OCI-LY1 (cell line): ENCODE measurements around the gene FHIT.

Experiments
- H2AFZ ChIP-seq: fragments of 200-600 bp; sonication (generic), shearing (Covaris generic); 2 replicates; pipeline ENCODE4 v1.6.0; 2014; ENCODE audit warnings: antibody characterized with exemption, mild to moderate bottlenecking, low read length
- H3F3A ChIP-seq: fragments of 200-600 bp; sonication (generic), shearing (Covaris generic); 2 replicates; pipeline ENCODE4 v1.6.0; 2014; ENCODE audit warnings: mild to moderate bottlenecking, antibody characterized with exemption, low read length, moderate library complexity; ENCODE audit not compliant: insufficient read depth
- H3K27ac ChIP-seq: fragments of 200-600 bp; sonication (generic); 2 replicates; pipeline ENCODE4 v1.5.1; 2014; ENCODE audit warnings: low read length, mixed run types, mild to moderate bottlenecking, low read depth; ENCODE audit not compliant: poor library complexity, severe bottlenecking
- H3K27me3 ChIP-seq: fragments of 200-600 bp; sonication (generic); 2 replicates; pipeline ENCODE4 v1.6.0; 2014; ENCODE audit warnings: antibody characterized with exemption, mild to moderate bottlenecking, low read length, moderate library complexity; ENCODE audit not compliant: insufficient read depth
- H3K36me3 ChIP-seq: fragments of 200-600 bp; sonication (generic); 2 replicates; pipeline ENCODE4 v1.6.1; 2014; ENCODE audit warnings: mild to moderate bottlenecking, antibody characterized with exemption, low read length, moderate library complexity, mixed read lengths; ENCODE audit not compliant: insufficient read depth
- H3K4me1 ChIP-seq: fragments of 200-600 bp; sonication (generic); 2 replicates; pipeline ENCODE4 v1.5.1; 2014; ENCODE audit warnings: mild to moderate bottlenecking, low read length, moderate library complexity; ENCODE audit not compliant: insufficient read depth, severe bottlenecking
- H3K4me2 ChIP-seq: fragments of 200-600 bp; sonication (generic), shearing (Covaris generic); 2 replicates; pipeline ENCODE4 v1.6.1; 2014; ENCODE audit warnings: low read length
- H3K4me3 ChIP-seq: fragments of 200-600 bp; sonication (generic); 2 replicates; pipeline ENCODE4 v1.5.1; 2014; ENCODE audit warnings: low read length, low read depth, mild to moderate bottlenecking, mixed read lengths; ENCODE audit not compliant: poor library complexity, severe bottlenecking
- H3K79me2 ChIP-seq: fragments of 200-600 bp; shearing (Covaris generic); 2 replicates; pipeline ENCODE4 v1.6.1; 2016; ENCODE audit warnings: mixed run types, low read length, mixed read lengths; ENCODE audit not compliant: insufficient read depth
- H3K9ac ChIP-seq: fragments of 200-600 bp; sonication (generic), shearing (Covaris generic); 2 replicates; pipeline ENCODE4 v1.6.1; 2014; ENCODE audit warnings: mild to moderate bottlenecking, low read length, mixed read lengths
- H3K9me2 ChIP-seq: fragments of 200-600 bp; sonication (generic), shearing (Covaris generic); 2 replicates; pipeline ENCODE4 v1.6.1; 2014; ENCODE audit warnings: low read depth, mild to moderate bottlenecking, low read length, mixed read lengths
- H3K9me3 ChIP-seq: fragments of 200-600 bp; shearing (Covaris generic); 2 replicates; pipeline ENCODE4 v1.6.1; 2014; ENCODE audit warnings: low read length, mixed read lengths
- H4K20me1 ChIP-seq: fragments of 200-600 bp; sonication (generic), shearing (Covaris generic); 2 replicates; pipeline ENCODE4 v1.6.0; 2016; ENCODE audit warnings: mild to moderate bottlenecking, low read length; ENCODE audit not compliant: insufficient read depth
- CTCF ChIP-seq: fragments of 200-600 bp; sonication (generic), shearing (Covaris generic); IDR thresholded peaks from 2 replicates; pipeline ENCODE4 v1.5.1; 2017; ENCODE audit warnings: mild to moderate bottlenecking, antibody characterized with exemption, low read length, moderate library complexity, mixed read lengths
- EZH2 ChIP-seq: fragments of 200-600 bp; sonication (generic), shearing (Covaris generic); IDR thresholded peaks from 2 replicates; pipeline ENCODE4 v1.8.0; 2017; ENCODE audit warnings: borderline replicate concordance, mixed run types, mild to moderate bottlenecking, antibody characterized with exemption, low read length, moderate library complexity, mixed read lengths

The FHIT gene

GRCh38 chr3:60417576-60417975 is 833.7 kb downstream of the FHIT start:
- Histone ChIP-seq H2AFZ (peak overlapping the region; percentile 92), H3K9me3 (no peaks in the 10 kb centered on the region), H3K4me1 (peaks cover 25% of the 10 kb centered on the region), H3K36me3 (no peaks in the 10 kb centered on the region), H3K9ac (no peak overlapping the region), H3F3A (no peaks in the 10 kb centered on the region), H3K27me3 (no peaks in the 10 kb centered on the region), H3K79me2 (no peaks in the 10 kb centered on the region), H3K4me3 (no peak overlapping the region), H4K20me1 (no peaks in the 10 kb centered on the region), H3K27ac (peak overlapping the region; percentile 18), H3K9me2 (no peaks in the 10 kb centered on the region), H3K4me2 (peak overlapping the region; percentile 28; the same call in 1 of the 2 replicates)
- TF ChIP-seq CTCF (no peak), EZH2 (no peak)

- Histone ChIP-seq H3K4me2 (no peak overlapping the region), H3K79me2 (no peaks in the 10 kb centered on the region), H3K9ac (no peak overlapping the region), H3K9me3 (no peaks in the 10 kb centered on the region), H3K27ac (no peak overlapping the region), H3K27me3 (no peaks in the 10 kb centered on the region), H3K36me3 (no peaks in the 10 kb centered on the region), H2AFZ (no peak overlapping the region), H4K20me1 (no peaks in the 10 kb centered on the region), H3K4me3 (no peak overlapping the region), H3K9me2 (no peaks in the 10 kb centered on the region), H3K4me1 (peaks cover 18% of the 10 kb centered on the region), H3F3A (no peaks in the 10 kb centered on the region)
- TF ChIP-seq EZH2: no peak
- TF ChIP-seq CTCF: no peak
These were observed 837.2 kb downstream of the FHIT start for GRCh38 chr3:60414011-60414410.

- TF ChIP-seq CTCF (no peak), EZH2 (no peak)
- H3K36me3 ChIP-seq: no peaks in the 10 kb centered on the region
- H3K4me3 ChIP-seq: no peak overlapping the region
- peaks cover 14% of the 10 kb centered on the region for H3K4me1 ChIP-seq
- no peaks in the 10 kb centered on the region for H3F3A ChIP-seq
- no peak overlapping the region for H2AFZ ChIP-seq
- no peaks in the 10 kb centered on the region for H3K27me3 ChIP-seq
- no peak overlapping the region for H3K27ac ChIP-seq
- H3K4me2 ChIP-seq: no peak overlapping the region
- no peaks in the 10 kb centered on the region for H3K9me2 ChIP-seq
- no peaks in the 10 kb centered on the region for H3K9me3 ChIP-seq
- H3K79me2 ChIP-seq: no peaks in the 10 kb centered on the region
- H4K20me1 ChIP-seq: no peaks in the 10 kb centered on the region
- no peak overlapping the region for H3K9ac ChIP-seq
These were observed 837.7 kb downstream of the FHIT start for GRCh38 chr3:60413551-60413950.
